Suprapubic skin (tissue), 4 donors: Measurements from ENCODE around the gene SCOC.

ENCODE experiments used
- CTCF ChIP-seq, 2 donors: fragments of 200-600 bp in 1 of 2; fragments of 450-650 bp in 1 of 2; sonication (generic) in 1 of 2; IDR thresholded peaks; one replicate each; pipeline ENCODE4 v1.5.1; 2016 to 2019; ENCODE audit warnings: antibody characterized with exemption in 2 of 2, mild to moderate bottlenecking in 1 of 2, moderate library complexity in 1 of 2
- EP300 ChIP-seq: sonication (generic); formaldehyde crosslinking; IDR thresholded peaks from one replicate; pipeline ENCODE4 v1.6.1; 2017; ENCODE audit warnings: antibody characterized with exemption
- POLR2A ChIP-seq, 2 donors: fragments of 450-650 bp; IDR thresholded peaks; one replicate each; pipeline ENCODE4 v1.6.1; 2017; ENCODE audit warnings: antibody characterized with exemption in 2 of 2, mild to moderate bottlenecking in 2 of 2, moderate library complexity in 2 of 2
- POLR2AphosphoS5 ChIP-seq, 3 donors: sonication (generic); formaldehyde crosslinking; IDR thresholded peaks; one replicate each; pipeline ENCODE4 v1.6.1; 2017; ENCODE audit warnings: antibody characterized with exemption in 3 of 3

- TF ChIP-seq CTCF (IDR thresholded peaks at IDR 0.05) (no peak), POLR2A (IDR thresholded peaks at IDR 0.05) (no peak), POLR2AphosphoS5 (IDR thresholded peaks at IDR 0.05) (no peak), EP300 (no peak)
These were observed 26.7 kb downstream of the SCOC start for GRCh38 chr4:140400111-140400510.
